Nephron (organoid): Measurements from ENCODE around the gene REEP1.

ENCODE experiments used
- H3K27ac Mint-ChIP-seq, 3 experiments: 2 replicates each; pipeline ENCODE4 v1.8.0; 2020; ENCODE audit warnings: mixed read lengths in 3 of 3, mild to moderate bottlenecking in 2 of 3, moderate library complexity in 1 of 3
- H3K27me3 Mint-ChIP-seq: 2 replicates; pipeline ENCODE4 v1.8.0; 2021; ENCODE audit warnings: low read depth, mild to moderate bottlenecking, moderate library complexity, mixed read lengths
- H3K36me3 Mint-ChIP-seq: 2 replicates; pipeline ENCODE4 v1.8.0; 2020; ENCODE audit warnings: low read depth, mixed read lengths
- H3K4me1 Mint-ChIP-seq: 2 replicates; pipeline ENCODE4 v1.8.0; 2020; ENCODE audit warnings: mixed read lengths
- H3K4me3 Mint-ChIP-seq, 3 experiments: 2 replicates each; pipeline ENCODE4 v1.8.0; 2020; ENCODE audit warnings: mild to moderate bottlenecking in 3 of 3, mixed read lengths in 3 of 3, moderate library complexity in 2 of 3
- H3K9me3 Mint-ChIP-seq: 2 replicates; pipeline ENCODE4 v1.8.0; 2020; ENCODE audit warnings: mixed read lengths
- TF ChIP-seq, protein P1 (sequence below), 3 experiments: fragments of 200-600 bp; sonication (generic); IDR thresholded peaks; one replicate each; pipeline ENCODE4 v1.5.0; 2021; ENCODE audit warnings: antibody characterized with exemption in 3 of 3; ENCODE audit not compliant: unreplicated experiment in 3 of 3

The REEP1 gene

DNA sequence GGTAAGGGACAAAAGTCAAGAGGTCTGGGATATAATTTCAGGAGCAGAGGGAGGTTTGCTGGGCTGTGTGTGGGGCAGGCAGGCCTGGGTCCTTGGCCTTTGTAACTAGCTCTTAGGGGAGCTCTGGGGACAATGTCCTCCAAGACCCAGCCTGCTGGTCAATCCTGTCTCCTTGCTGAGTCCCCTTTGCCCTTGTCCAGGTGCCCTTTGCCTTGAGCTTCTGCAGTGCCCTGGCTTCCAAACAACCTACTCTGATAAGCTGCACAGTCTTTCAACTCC is 30.0 kb upstream of the REEP1 start:
- peaks cover 3% of the 10 kb centered on the region for H3K9me3 Mint-ChIP-seq
- H3K27ac Mint-ChIP-seq: no peak overlapping the region
- TF ChIP-seq, protein P1, sequence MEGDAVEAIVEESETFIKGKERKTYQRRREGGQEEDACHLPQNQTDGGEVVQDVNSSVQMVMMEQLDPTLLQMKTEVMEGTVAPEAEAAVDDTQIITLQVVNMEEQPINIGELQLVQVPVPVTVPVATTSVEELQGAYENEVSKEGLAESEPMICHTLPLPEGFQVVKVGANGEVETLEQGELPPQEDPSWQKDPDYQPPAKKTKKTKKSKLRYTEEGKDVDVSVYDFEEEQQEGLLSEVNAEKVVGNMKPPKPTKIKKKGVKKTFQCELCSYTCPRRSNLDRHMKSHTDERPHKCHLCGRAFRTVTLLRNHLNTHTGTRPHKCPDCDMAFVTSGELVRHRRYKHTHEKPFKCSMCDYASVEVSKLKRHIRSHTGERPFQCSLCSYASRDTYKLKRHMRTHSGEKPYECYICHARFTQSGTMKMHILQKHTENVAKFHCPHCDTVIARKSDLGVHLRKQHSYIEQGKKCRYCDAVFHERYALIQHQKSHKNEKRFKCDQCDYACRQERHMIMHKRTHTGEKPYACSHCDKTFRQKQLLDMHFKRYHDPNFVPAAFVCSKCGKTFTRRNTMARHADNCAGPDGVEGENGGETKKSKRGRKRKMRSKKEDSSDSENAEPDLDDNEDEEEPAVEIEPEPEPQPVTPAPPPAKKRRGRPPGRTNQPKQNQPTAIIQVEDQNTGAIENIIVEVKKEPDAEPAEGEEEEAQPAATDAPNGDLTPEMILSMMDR (IDR thresholded peaks at IDR 0.05; ENCODE audit: unreplicated experiment in 3 of 3): no peak
- no peaks in the 10 kb centered on the region for H3K36me3 Mint-ChIP-seq
- H3K27me3 Mint-ChIP-seq: peaks cover 8% of the 10 kb centered on the region
- H3K4me3 Mint-ChIP-seq: no peak overlapping the region
- H3K4me1 Mint-ChIP-seq: peaks cover 9% of the 10 kb centered on the region

DNA sequence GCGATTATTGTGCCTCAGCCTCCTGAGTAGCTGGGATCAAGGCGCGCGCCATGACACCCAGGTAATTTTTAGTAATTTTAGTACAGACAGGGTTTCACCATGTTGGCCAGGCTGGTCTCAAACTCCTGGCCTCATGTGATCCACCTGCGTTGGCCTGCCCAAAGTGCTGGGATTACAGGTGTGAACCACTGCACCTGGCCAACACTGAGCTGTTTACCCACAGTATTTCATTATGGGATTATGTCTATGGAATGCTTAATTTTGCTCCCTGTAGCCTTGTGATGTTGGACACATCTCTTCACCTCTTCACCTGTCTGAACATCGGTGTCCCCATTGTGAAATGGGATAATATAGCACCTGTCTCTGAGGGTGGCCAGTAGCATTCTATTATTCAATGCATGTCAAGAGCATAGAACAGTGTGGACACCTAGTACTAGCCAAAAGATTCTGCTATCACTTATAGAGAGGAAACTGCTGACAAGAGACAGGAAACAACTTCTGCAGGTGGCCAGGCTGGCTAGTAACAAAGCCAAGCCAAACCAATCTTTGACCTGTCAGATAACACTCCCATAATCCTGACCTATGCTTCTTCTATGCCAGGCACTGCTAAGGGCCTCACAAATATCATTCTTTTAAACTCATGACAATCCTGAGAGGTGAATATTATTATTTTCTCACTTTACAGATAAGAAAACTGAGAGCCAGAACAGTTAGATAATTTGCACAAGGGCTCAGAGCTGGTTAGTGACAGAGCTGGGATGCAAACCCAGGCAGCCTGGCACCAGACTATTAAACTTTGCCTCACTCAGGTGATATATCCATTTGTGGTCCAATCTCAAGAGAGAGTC is 29.4 kb upstream of the REEP1 start:
- Mint-ChIP-seq H3K9me3 (peaks cover 3% of the 10 kb centered on the region), H3K36me3 (no peaks in the 10 kb centered on the region), H3K4me1 (peaks cover 6% of the 10 kb centered on the region), H3K27me3 (peaks cover 8% of the 10 kb centered on the region), H3K27ac (no peak overlapping the region), H3K4me3 (no peak overlapping the region)
- TF ChIP-seq, protein P1 (IDR thresholded peaks at IDR 0.05; ENCODE audit: unreplicated experiment in 3 of 3): no peak

DNA sequence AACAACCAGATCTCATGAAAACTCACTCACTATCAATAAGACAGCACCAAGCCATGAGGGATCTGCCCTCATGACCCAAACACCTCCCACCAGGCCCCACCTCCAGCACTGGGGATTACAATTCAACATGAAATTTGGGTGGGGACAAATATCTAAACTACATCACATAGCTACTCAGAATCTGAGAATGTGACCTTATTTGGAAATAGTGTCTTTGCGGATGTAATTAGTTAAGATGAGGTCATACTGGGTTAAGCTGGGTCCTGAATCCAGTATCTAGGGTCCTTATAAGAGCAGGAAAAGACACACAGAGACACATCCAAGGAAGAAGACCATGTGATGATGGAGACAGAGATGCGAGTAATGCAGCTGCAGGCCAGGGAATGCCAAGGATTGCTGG is 27.5 kb upstream of the REEP1 start:
- TF ChIP-seq, protein P1 (IDR thresholded peaks at IDR 0.05; ENCODE audit: unreplicated experiment in 3 of 3): no peak
- Mint-ChIP-seq H3K27ac (no peak overlapping the region), H3K4me3 (no peak overlapping the region), H3K27me3 (peaks cover 8% of the 10 kb centered on the region), H3K4me1 (no peaks in the 10 kb centered on the region), H3K36me3 (no peaks in the 10 kb centered on the region), H3K9me3 (peaks cover 3% of the 10 kb centered on the region)

DNA sequence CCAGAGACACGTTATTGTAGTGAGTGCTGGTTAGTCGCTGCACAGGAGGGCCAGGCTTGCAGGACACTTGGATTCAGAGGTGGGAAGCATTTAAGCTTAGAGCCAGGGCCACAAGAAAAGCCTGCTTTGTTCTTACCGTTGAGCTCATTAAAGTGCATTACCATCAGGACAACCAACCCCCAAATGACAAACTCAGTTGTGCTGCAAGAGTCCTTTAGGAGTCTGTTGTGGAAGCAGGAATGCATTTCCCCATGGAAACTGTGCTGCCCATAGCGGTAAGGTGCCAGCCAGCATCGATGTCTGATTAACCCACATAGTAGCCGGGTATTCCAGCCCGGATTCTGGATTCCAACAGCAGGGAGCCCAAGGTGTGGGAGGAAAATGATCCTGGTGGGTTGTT is 23.4 kb upstream of the REEP1 start:
- no peak overlapping the region for H3K27ac Mint-ChIP-seq
- TF ChIP-seq, protein P1 (IDR thresholded peaks at IDR 0.05; ENCODE audit: unreplicated experiment in 3 of 3): no peak

DNA sequence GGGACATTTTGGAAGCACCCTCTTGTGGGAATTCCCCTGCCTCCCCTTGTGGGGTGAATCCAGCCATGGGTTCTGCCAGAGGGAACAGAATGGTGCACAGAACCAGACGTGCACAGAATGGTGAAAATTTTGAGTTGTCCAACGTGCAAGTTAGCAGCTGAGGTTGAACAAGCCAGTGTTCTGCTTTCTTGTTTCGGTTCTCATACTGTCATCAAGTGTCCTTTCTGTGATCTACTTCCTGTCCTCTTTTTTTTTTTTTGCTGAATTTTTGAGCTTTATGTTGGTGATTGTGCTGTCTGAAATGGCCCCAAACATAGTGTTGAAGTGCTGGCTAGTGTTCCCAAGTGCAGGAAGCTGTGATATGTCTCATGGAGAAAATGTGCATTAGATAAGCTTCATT is 21.5 kb upstream of the REEP1 start:
- TF ChIP-seq, protein P1 (IDR thresholded peaks at IDR 0.05; ENCODE audit: unreplicated experiment in 3 of 3): no peak
- no peaks in the 10 kb centered on the region for H3K4me1 Mint-ChIP-seq
- no peak overlapping the region for H3K4me3 Mint-ChIP-seq
- H3K27ac Mint-ChIP-seq: no peak overlapping the region
- no peaks in the 10 kb centered on the region for H3K9me3 Mint-ChIP-seq
- no peaks in the 10 kb centered on the region for H3K36me3 Mint-ChIP-seq
- peaks cover 4% of the 10 kb centered on the region for H3K27me3 Mint-ChIP-seq

More for the DNA sequence above, 23.4 kb upstream of the REEP1 start:
- H3K36me3 Mint-ChIP-seq: no peaks in the 10 kb centered on the region
- no peaks in the 10 kb centered on the region for H3K4me1 Mint-ChIP-seq
- H3K9me3 Mint-ChIP-seq: no peaks in the 10 kb centered on the region
- peaks cover 4% of the 10 kb centered on the region for H3K27me3 Mint-ChIP-seq
- no peak overlapping the region for H3K4me3 Mint-ChIP-seq

DNA sequence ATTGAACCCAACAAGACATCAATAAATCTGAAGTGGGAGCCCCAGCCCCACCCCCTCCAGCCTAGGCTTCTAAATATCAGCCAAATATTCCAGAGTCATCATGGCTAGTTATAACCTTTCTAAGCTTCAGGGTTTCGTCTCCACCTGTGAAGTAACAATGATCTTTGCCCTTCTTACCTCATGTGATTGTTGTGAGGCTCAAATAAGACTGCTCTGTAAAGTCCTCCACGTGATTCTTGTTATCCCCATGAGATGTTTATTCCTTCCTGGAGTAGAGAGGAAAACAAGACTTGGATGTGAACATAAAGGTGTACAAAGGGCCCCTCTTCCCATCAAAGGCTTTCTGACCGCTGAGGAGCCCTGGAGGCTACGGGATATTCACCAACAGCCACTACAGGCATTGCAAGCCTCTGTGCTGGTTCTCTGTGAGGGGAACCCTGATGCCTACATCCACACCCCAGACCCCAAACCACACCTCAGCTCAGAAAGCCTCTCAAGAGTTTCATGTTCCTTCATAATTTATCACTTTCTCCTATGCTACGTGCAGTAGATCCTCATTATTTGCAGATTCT is 20.1 kb upstream of the REEP1 start:
- TF ChIP-seq, protein P1 (IDR thresholded peaks at IDR 0.05; ENCODE audit: unreplicated experiment in 3 of 3): no peak
- Mint-ChIP-seq H3K27ac (no peak overlapping the region), H3K4me1 (peaks cover 3% of the 10 kb centered on the region), H3K27me3 (peaks cover 4% of the 10 kb centered on the region), H3K36me3 (no peaks in the 10 kb centered on the region), H3K4me3 (no peak overlapping the region), H3K9me3 (no peaks in the 10 kb centered on the region)
